GM12872 (cell line): ENCODE measurements around the gene MYO3B.

ENCODE experiments used
- TF ChIP-seq, protein P1 (sequence below): IDR thresholded peaks from 3 replicates; pipeline ENCODE4 v1.5.1; 2011; ENCODE audit warnings: low read depth, mild to moderate bottlenecking, low read length, moderate library complexity; ENCODE audit not compliant: insufficient read depth

MYO3B gene

GRCh38 chr2:170607171-170607570 lies 429.2 kb downstream of the MYO3B start:
- TF ChIP-seq, protein P1, sequence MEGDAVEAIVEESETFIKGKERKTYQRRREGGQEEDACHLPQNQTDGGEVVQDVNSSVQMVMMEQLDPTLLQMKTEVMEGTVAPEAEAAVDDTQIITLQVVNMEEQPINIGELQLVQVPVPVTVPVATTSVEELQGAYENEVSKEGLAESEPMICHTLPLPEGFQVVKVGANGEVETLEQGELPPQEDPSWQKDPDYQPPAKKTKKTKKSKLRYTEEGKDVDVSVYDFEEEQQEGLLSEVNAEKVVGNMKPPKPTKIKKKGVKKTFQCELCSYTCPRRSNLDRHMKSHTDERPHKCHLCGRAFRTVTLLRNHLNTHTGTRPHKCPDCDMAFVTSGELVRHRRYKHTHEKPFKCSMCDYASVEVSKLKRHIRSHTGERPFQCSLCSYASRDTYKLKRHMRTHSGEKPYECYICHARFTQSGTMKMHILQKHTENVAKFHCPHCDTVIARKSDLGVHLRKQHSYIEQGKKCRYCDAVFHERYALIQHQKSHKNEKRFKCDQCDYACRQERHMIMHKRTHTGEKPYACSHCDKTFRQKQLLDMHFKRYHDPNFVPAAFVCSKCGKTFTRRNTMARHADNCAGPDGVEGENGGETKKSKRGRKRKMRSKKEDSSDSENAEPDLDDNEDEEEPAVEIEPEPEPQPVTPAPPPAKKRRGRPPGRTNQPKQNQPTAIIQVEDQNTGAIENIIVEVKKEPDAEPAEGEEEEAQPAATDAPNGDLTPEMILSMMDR = no peak

GRCh38 chr2:170610615-170611014 lies 432.7 kb downstream of the MYO3B start:
- TF ChIP-seq, protein P1 = no peak

GRCh38 chr2:170639635-170640034 lies 461.7 kb downstream of the MYO3B start:
- TF ChIP-seq, protein P1 = no peak

DNA sequence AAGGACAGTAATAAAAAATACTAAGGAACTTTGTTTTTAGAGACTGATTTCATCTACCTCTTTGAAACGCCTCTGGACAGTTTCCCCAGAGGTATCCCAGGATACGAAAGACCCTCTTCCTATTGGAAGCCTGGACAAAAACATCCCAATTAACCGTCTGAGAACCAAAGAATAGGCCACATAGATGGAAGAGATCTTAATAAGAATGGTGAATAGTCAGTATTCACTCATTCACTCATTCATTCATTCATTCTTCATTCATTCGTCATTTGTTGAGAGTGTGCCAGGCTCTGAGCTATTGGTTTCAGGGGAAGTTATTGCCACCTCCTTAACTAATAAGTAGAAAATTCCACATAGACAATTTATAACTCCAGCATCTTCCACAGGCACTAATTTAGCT lies 464.0 kb downstream of the MYO3B start:
- TF ChIP-seq, protein P1 = no peak

DNA sequence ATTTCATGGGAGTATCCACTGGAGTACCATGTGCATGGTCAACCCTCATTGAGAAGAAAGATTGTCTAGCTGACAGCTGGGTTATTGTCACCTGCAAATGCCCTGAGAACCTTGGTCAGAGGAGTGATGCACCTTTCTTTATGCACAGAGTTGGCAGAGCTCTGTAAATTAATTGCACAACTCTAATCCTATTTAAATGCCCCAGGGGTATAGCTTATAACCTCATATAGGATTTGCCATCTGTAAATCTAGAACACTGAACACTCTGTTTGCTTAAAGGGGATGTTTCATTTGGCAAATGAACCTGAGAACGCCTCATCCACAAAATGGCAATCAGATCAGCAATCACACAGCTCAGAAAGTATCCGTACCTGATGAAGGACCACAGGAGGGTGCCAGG lies 465.4 kb downstream of the MYO3B start:
- TF ChIP-seq, protein P1 = no peak

DNA sequence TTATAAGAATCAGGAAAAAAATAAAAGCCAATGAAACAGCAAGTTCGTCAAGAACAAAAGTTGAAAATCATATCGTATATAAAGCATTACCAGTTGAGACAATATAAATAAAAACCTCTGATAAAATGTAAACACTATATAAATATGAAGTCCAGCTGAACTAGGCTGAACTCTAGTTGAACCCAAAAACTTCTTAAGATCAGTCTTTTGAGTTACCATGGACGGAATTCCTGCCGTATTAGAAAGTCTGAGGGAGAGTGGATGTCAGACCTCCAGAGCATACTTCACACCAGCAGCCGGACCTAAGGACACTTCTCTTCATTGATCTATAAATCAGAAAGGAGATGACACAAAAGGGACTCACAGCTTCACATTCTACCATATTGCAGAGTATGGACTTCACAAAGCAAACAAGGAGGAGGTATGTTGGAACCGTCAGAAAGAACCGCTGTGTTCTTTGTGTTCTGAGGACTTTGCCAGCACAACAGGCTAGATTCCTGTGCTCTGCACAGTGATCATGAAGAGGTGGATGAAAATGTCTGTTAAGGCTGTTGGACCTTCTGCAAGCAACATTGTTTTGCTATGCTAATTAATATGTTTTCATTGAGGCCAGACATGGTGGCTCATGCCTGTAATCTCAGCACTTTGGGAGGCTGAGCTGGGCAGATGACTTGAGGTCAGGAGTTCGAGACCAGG lies 469.9 kb downstream of the MYO3B start:
- TF ChIP-seq, protein P1 = no peak

GRCh38 chr2:170651624-170652325 lies 473.8 kb downstream of the MYO3B start:
- TF ChIP-seq, protein P1 = no peak
